Measurements from ENCODE around the gene NUTM1.

The NUTM1 gene

GRCh38 chr15:34370129-34370528 lies 27.0 kb downstream of the NUTM1 start (continued):
- TF ChIP-seq ATF2 (tag by site-specific recombination; IDR thresholded peaks at IDR 0.05; ENCODE audit: low read depth) = no peak

GRCh38 chr15:34370643-34371042 lies 27.5 kb downstream of the NUTM1 start:
- Histone ChIP-seq H3K4me3 (ENCODE audit: low read depth, low read length) (no peak overlapping the region), H3K36me3 (ENCODE audit: control insufficient read depth in 2 of 2, insufficient read depth in 1 of 2, low read length in 2 of 2) (no peaks in the 10 kb centered on the region), H3K9me3 (ENCODE audit: control insufficient read depth, insufficient read depth, low read depth, low read length) (no peaks in the 10 kb centered on the region), H3K4me1 (ENCODE audit: control insufficient read depth, insufficient read depth, low read length) (no peaks in the 10 kb centered on the region; the same call in 1 of the 2 replicates), H3K27ac (ENCODE audit: extremely low read depth, low read depth, low read length) (no peak overlapping the region)
- ChIA-PET CTCF (no interaction called here), POLR2A (no interaction called here)
- TF ChIP-seq, protein P1, sequence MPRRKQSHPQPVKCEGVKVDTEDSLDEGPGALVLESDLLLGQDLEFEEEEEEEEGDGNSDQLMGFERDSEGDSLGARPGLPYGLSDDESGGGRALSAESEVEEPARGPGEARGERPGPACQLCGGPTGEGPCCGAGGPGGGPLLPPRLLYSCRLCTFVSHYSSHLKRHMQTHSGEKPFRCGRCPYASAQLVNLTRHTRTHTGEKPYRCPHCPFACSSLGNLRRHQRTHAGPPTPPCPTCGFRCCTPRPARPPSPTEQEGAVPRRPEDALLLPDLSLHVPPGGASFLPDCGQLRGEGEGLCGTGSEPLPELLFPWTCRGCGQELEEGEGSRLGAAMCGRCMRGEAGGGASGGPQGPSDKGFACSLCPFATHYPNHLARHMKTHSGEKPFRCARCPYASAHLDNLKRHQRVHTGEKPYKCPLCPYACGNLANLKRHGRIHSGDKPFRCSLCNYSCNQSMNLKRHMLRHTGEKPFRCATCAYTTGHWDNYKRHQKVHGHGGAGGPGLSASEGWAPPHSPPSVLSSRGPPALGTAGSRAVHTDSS (tag by site-specific recombination; IDR thresholded peaks at IDR 0.05) = peak; percentile 56
- TF ChIP-seq ZNF792 (tag by site-specific recombination; IDR thresholded peaks at IDR 0.05) (no peak), PRDM1 (tag by site-specific recombination; IDR thresholded peaks at IDR 0.05) (0 out of 2 replicates have a peak, but pooled peaks have one; percentile 8), ZNF366 (tag by site-specific recombination; conservative IDR thresholded peaks at IDR 0.05) (peak; percentile 62)
- TF ChIP-seq, protein P2, sequence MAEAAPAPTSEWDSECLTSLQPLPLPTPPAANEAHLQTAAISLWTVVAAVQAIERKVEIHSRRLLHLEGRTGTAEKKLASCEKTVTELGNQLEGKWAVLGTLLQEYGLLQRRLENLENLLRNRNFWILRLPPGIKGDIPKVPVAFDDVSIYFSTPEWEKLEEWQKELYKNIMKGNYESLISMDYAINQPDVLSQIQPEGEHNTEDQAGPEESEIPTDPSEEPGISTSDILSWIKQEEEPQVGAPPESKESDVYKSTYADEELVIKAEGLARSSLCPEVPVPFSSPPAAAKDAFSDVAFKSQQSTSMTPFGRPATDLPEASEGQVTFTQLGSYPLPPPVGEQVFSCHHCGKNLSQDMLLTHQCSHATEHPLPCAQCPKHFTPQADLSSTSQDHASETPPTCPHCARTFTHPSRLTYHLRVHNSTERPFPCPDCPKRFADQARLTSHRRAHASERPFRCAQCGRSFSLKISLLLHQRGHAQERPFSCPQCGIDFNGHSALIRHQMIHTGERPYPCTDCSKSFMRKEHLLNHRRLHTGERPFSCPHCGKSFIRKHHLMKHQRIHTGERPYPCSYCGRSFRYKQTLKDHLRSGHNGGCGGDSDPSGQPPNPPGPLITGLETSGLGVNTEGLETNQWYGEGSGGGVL (tag by site-specific recombination; IDR thresholded peaks at IDR 0.05) = no peak

DNA sequence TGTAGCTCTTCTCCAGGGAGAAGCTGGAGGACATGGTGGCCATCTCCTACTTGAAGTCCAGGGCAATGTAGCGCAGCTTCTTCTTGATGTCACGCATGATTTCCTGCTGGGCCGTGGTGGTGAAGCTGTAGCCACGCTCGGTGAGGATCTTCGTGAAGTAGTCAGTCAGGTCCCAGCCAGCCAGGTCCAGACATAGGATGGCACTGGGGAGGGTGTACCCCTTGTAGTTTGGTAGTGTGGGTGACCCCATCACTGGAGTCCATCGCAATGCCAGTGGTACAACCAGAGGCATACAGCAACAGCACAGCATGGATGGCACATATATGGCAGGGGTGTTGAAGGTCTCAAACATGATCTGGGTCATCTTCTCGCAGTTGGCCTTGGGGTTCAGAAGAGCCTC lies 30.8 kb downstream of the NUTM1 start:
- Histone ChIP-seq H3K4me3 (ENCODE audit: low read depth, low read length) (no peak overlapping the region), H3K36me3 (ENCODE audit: control insufficient read depth in 2 of 2, insufficient read depth in 1 of 2, low read length in 2 of 2) (no peaks in the 10 kb centered on the region), H3K9me3 (ENCODE audit: control insufficient read depth, insufficient read depth, low read depth, low read length) (no peaks in the 10 kb centered on the region), H3K4me1 (ENCODE audit: control insufficient read depth, insufficient read depth, low read length) (no peaks in the 10 kb centered on the region), H3K27ac (ENCODE audit: extremely low read depth, low read depth, low read length) (no peak overlapping the region)
- ChIA-PET CTCF (no interaction called here), POLR2A (no interaction called here)
- TF ChIP-seq ZNF521 (tag by site-specific recombination; IDR thresholded peaks at IDR 0.05) = no peak
- TF ChIP-seq ZNF555 (tag by site-specific recombination; conservative IDR thresholded peaks at IDR 0.05) = no peak
- TF ChIP-seq ZNF654 (tag by site-specific recombination; IDR thresholded peaks at IDR 0.05; ENCODE audit: low read depth) = no peak
- no peak for TF ChIP-seq ZNF354C (tag by site-specific recombination; IDR thresholded peaks at IDR 0.05; ENCODE audit: borderline replicate concordance, low read depth)

DNA sequence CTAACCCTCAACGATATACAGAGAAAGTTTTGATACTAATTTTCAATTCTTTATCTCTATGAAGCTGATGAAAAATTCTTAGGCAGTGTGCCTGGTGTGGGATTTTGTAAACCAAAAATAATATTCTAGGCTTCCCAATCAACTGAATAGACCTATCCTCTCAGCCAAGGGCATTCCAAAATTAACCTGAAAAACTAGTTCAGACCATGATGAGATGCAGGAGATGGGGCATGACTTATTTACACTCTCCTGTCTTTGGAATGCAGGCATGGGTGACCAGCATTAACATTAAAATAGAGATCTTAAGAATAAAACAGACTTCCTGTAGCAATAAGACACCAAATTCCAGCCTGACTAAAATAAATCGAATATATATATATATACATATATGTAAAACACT lies 31.7 kb downstream of the NUTM1 start:
- H3K36me3 ChIP-seq (ENCODE audit: control insufficient read depth in 2 of 2, insufficient read depth in 1 of 2, low read length in 2 of 2) = no peaks in the 10 kb centered on the region
- POLR2A ChIA-PET = no interaction called here
- no peak overlapping the region for H3K27ac ChIP-seq (ENCODE audit: extremely low read depth, low read depth, low read length)
- H3K4me1 ChIP-seq (ENCODE audit: control insufficient read depth, insufficient read depth, low read length) = no peaks in the 10 kb centered on the region
- H3K9me3 ChIP-seq (ENCODE audit: control insufficient read depth, insufficient read depth, low read depth, low read length) = no peaks in the 10 kb centered on the region
- CTCF ChIA-PET = no interaction called here
- H3K4me3 ChIP-seq (ENCODE audit: low read depth, low read length) = no peak overlapping the region
- TF ChIP-seq, protein P3, sequence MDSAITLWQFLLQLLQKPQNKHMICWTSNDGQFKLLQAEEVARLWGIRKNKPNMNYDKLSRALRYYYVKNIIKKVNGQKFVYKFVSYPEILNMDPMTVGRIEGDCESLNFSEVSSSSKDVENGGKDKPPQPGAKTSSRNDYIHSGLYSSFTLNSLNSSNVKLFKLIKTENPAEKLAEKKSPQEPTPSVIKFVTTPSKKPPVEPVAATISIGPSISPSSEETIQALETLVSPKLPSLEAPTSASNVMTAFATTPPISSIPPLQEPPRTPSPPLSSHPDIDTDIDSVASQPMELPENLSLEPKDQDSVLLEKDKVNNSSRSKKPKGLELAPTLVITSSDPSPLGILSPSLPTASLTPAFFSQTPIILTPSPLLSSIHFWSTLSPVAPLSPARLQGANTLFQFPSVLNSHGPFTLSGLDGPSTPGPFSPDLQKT (IDR thresholded peaks at IDR 0.05; ENCODE audit: borderline replicate concordance, low read depth, low read length) = no peak
- no peak for TF ChIP-seq ZNF37A (tag by site-specific recombination; IDR thresholded peaks at IDR 0.05)
- TF ChIP-seq ZNF138 (tag by site-specific recombination; IDR thresholded peaks at IDR 0.05; ENCODE audit: borderline replicate concordance) = no peak
- TF ChIP-seq, protein P4, sequence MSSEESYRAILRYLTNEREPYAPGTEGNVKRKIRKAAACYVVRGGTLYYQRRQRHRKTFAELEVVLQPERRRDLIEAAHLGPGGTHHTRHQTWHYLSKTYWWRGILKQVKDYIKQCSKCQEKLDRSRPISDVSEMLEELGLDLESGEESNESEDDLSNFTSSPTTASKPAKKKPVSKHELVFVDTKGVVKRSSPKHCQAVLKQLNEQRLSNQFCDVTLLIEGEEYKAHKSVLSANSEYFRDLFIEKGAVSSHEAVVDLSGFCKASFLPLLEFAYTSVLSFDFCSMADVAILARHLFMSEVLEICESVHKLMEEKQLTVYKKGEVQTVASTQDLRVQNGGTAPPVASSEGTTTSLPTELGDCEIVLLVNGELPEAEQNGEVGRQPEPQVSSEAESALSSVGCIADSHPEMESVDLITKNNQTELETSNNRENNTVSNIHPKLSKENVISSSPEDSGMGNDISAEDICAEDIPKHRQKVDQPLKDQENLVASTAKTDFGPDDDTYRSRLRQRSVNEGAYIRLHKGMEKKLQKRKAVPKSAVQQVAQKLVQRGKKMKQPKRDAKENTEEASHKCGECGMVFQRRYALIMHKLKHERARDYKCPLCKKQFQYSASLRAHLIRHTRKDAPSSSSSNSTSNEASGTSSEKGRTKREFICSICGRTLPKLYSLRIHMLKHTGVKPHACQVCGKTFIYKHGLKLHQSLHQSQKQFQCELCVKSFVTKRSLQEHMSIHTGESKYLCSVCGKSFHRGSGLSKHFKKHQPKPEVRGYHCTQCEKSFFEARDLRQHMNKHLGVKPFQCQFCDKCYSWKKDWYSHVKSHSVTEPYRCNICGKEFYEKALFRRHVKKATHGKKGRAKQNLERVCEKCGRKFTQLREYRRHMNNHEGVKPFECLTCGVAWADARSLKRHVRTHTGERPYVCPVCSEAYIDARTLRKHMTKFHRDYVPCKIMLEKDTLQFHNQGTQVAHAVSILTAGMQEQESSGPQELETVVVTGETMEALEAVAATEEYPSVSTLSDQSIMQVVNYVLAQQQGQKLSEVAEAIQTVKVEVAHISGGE (tag by site-specific recombination; conservative IDR thresholded peaks at IDR 0.05; ENCODE audit: low read depth) = no peak
- TF ChIP-seq PRDM6 (tag by site-specific recombination; IDR thresholded peaks at IDR 0.05) = no peak
- TF ChIP-seq, protein P5, sequence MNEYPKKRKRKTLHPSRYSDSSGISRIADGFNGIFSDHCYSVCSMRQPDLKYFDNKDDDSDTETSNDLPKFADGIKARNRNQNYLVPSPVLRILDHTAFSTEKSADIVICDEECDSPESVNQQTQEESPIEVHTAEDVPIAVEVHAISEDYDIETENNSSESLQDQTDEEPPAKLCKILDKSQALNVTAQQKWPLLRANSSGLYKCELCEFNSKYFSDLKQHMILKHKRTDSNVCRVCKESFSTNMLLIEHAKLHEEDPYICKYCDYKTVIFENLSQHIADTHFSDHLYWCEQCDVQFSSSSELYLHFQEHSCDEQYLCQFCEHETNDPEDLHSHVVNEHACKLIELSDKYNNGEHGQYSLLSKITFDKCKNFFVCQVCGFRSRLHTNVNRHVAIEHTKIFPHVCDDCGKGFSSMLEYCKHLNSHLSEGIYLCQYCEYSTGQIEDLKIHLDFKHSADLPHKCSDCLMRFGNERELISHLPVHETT (tag by site-specific recombination; IDR thresholded peaks at IDR 0.05) = no peak
- TF ChIP-seq KLF10 (tag by site-specific recombination; IDR thresholded peaks at IDR 0.05) = no peak
- TF ChIP-seq ZNF555 (tag by site-specific recombination; conservative IDR thresholded peaks at IDR 0.05) = no peak
